Body of pancreas (tissue), 4 donors: ENCODE results near the gene LRCH1.

ENCODE experiments used
- POLR2A ChIP-seq, 3 donors: fragments of 450-650 bp; IDR thresholded peaks; one replicate each; pipeline ENCODE4 v1.6.1; 2016; ENCODE audit warnings: antibody characterized with exemption in 3 of 3, mild to moderate bottlenecking in 2 of 3
- TF ChIP-seq, protein P1 (sequence below), 7 experiments: fragments of 450-650 bp in 4 of 7; fragments of 200-600 bp in 3 of 7; sonication (generic) in 3 of 7; IDR thresholded peaks; one replicate each; pipeline ENCODE4 v1.5.1; 2016 to 2019; ENCODE audit warnings: antibody characterized with exemption in 7 of 7

- TF ChIP-seq POLR2A (IDR thresholded peaks at IDR 0.05), result no peak
- TF ChIP-seq, protein P1, sequence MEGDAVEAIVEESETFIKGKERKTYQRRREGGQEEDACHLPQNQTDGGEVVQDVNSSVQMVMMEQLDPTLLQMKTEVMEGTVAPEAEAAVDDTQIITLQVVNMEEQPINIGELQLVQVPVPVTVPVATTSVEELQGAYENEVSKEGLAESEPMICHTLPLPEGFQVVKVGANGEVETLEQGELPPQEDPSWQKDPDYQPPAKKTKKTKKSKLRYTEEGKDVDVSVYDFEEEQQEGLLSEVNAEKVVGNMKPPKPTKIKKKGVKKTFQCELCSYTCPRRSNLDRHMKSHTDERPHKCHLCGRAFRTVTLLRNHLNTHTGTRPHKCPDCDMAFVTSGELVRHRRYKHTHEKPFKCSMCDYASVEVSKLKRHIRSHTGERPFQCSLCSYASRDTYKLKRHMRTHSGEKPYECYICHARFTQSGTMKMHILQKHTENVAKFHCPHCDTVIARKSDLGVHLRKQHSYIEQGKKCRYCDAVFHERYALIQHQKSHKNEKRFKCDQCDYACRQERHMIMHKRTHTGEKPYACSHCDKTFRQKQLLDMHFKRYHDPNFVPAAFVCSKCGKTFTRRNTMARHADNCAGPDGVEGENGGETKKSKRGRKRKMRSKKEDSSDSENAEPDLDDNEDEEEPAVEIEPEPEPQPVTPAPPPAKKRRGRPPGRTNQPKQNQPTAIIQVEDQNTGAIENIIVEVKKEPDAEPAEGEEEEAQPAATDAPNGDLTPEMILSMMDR (IDR thresholded peaks at IDR 0.05), result no peak
Measured at GRCh38 chr13:46672338-46673090, 119.5 kb downstream of the LRCH1 start.
